Fibroblast of lung (primary cell): ENCODE measurements around the gene PTPRE. TPM values are rescaled to one million over a fixed set of nuclear protein-coding genes. Genes with fewer than 3 reads are reported as not detected.

ENCODE experiments used
- DNase-seq, 2 donors: peaks; one replicate each; pipeline versions ENCODE4 v3.0.0 to v3.0.0-alpha.2; 2010; ENCODE audit warnings: low read depth in 2 of 2
- H2AFZ ChIP-seq: 2 replicates; pipeline ENCODE4 v1.5.1; 2012; ENCODE audit warnings: low read length, control low read depth, inconsistent platforms
- H3K27ac ChIP-seq: 2 replicates; pipeline ENCODE4 v1.5.1; 2011; ENCODE audit warnings: low read length, control low read depth; ENCODE audit not compliant: insufficient read depth
- H3K27me3 ChIP-seq: 2 replicates; pipeline ENCODE4 v1.5.1; 2011; ENCODE audit warnings: mild to moderate bottlenecking, low read length; ENCODE audit not compliant: control insufficient read depth, insufficient read depth
- H3K36me3 ChIP-seq: 2 replicates; pipeline ENCODE4 v1.5.1; 2011; ENCODE audit warnings: low read length; ENCODE audit not compliant: control insufficient read depth, insufficient read depth
- H3K4me1 ChIP-seq: 2 replicates; pipeline ENCODE4 v1.5.1; 2011; ENCODE audit warnings: low read length; ENCODE audit not compliant: control insufficient read depth, insufficient read depth; ENCODE audit errors: extremely low read depth
- H3K4me2 ChIP-seq: 2 replicates; pipeline ENCODE4 v1.5.1; 2011; ENCODE audit warnings: low read length, control low read depth; ENCODE audit not compliant: insufficient read depth; ENCODE audit errors: extremely low read depth
- H3K4me3 ChIP-seq, 4 experiments: fragments of 200-600 bp in 1 of 4; sonication (generic) in 1 of 4; replicated peaks in 1 of 4; 2 replicates each; pipeline ENCODE4 v1.5.1; 2011 to 2016; ENCODE audit warnings: low read length in 4 of 4, low read depth in 3 of 4, mild to moderate bottlenecking in 3 of 4, control low read depth in 2 of 4, inconsistent platforms in 1 of 4, mixed read lengths in 1 of 4; ENCODE audit not compliant: insufficient read depth in 1 of 4; ENCODE audit errors: control extremely low read depth in 1 of 4
- H3K79me2 ChIP-seq: 2 replicates; pipeline ENCODE4 v1.5.1; 2012; ENCODE audit warnings: mild to moderate bottlenecking, low read length, inconsistent platforms; ENCODE audit not compliant: control insufficient read depth, insufficient read depth
- H3K9ac ChIP-seq: 2 replicates; pipeline ENCODE4 v1.5.1; 2011; ENCODE audit warnings: mild to moderate bottlenecking, low read length, control low read depth; ENCODE audit not compliant: insufficient read depth
- H3K9me3 ChIP-seq: 2 replicates; pipeline ENCODE4 v1.5.1; 2012; ENCODE audit warnings: low read depth, low read length; ENCODE audit not compliant: control insufficient read depth, insufficient read depth
- H4K20me1 ChIP-seq: 2 replicates; pipeline ENCODE4 v1.5.1; 2011; ENCODE audit warnings: low read length; ENCODE audit not compliant: control insufficient read depth, insufficient read depth; ENCODE audit errors: extremely low read depth
- CTCF ChIP-seq, 2 donors: IDR thresholded peaks in 1 of 2; conservative IDR thresholded peaks in 1 of 2; 1 replicate in 1 of 2; 2 replicates in 1 of 2; pipeline ENCODE4 v1.5.1; 2011 to 2012; ENCODE audit warnings: low read length in 2 of 2, control low read depth in 1 of 2, inconsistent platforms in 1 of 2, low read depth in 1 of 2, mild to moderate bottlenecking in 1 of 2
- EZH2 ChIP-seq: IDR thresholded peaks from 2 replicates; pipeline ENCODE4 v1.5.1; 2012; ENCODE audit warnings: low read length, control low read depth, mild to moderate bottlenecking; ENCODE audit errors: missing control alignments
- polyA plus RNA-seq, 2 donors: library from polyadenylated mRNA; depleted of rRNA in 1 of 2; stranded (reverse) in 1 of 2; unstranded in 1 of 2; fragments of >200 nt; gene quantifications; 2 replicates each; pipeline ENCODE4 v1.2.1, GENCODE V29; 2011 to 2012; ENCODE audit warnings: missing spikeins in 1 of 2
- total RNA-seq: library from RNA; depleted of rRNA; stranded (reverse); fragments of >200 nt; gene quantifications from 2 replicates; pipeline ENCODE4 v1.2.1, GENCODE V29; 2014

The PTPRE gene
- total and polyA plus RNA-seq, 2 donors (not counting 1 experiment from before 2014, with no cell fraction given): 0.75 to 1.8 TPM

- H3K79me2 ChIP-seq: no peaks in the 10 kb centered on the region
- no peaks in the 10 kb centered on the region for H3K27me3 ChIP-seq
- no peaks in the 10 kb centered on the region for H3K9me3 ChIP-seq
- no peaks in the 10 kb centered on the region for H4K20me1 ChIP-seq
- no peak overlapping the region for H3K9ac ChIP-seq
- no peak overlapping the region for H3K27ac ChIP-seq
- no peak for TF ChIP-seq EZH2
- no peak for TF ChIP-seq CTCF (conservative IDR thresholded peaks at IDR 0.05 in 1 of 2, IDR thresholded peaks at IDR 0.05 in 1 of 2; ENCODE audit: low read depth in 1 of 2, low read length in 2 of 2)
- no peak overlapping the region for H3K4me3 ChIP-seq
- DNase-seq: no peak
- no peak overlapping the region for H2AFZ ChIP-seq
- H3K4me2 ChIP-seq: no peak overlapping the region
- peaks cover 5% of the 10 kb centered on the region for H3K4me1 ChIP-seq
- no peaks in the 10 kb centered on the region for H3K36me3 ChIP-seq
These were observed 153.7 kb downstream of the PTPRE start for GRCh38 chr10:128060341-128061250.

- no peaks in the 10 kb centered on the region for H4K20me1 ChIP-seq
- no peak overlapping the region for H3K27ac ChIP-seq
- no peaks in the 10 kb centered on the region for H3K36me3 ChIP-seq
- H3K79me2 ChIP-seq: no peaks in the 10 kb centered on the region
- DNase-seq: no peak
- H3K9ac ChIP-seq: no peak overlapping the region
- no peak overlapping the region for H3K4me2 ChIP-seq
- no peak overlapping the region for H3K4me3 ChIP-seq
- H3K27me3 ChIP-seq: no peaks in the 10 kb centered on the region
- TF ChIP-seq CTCF (conservative IDR thresholded peaks at IDR 0.05 in 1 of 2, IDR thresholded peaks at IDR 0.05 in 1 of 2; ENCODE audit: low read depth in 1 of 2, low read length in 2 of 2) (no peak), EZH2 (no peak)
- H3K9me3 ChIP-seq: no peaks in the 10 kb centered on the region
- peaks cover 5% of the 10 kb centered on the region for H3K4me1 ChIP-seq
- H2AFZ ChIP-seq: no peak overlapping the region
These were observed 154.7 kb downstream of the PTPRE start for GRCh38 chr10:128061306-128062300.
